Uterus (tissue), 4 donors: ENCODE data around the gene BTBD2. TPM values are rescaled to one million over a fixed set of nuclear protein-coding genes. Genes with fewer than 3 reads are reported as not detected.

Experiments used
- DNase-seq, 2 donors: peaks; one replicate each; pipeline ENCODE4 v3.0.0-alpha.2; 2019 to 2020
- H3K27ac ChIP-seq, 2 donors: fragments of 200-600 bp; sonication (generic); 1 replicate in 1 of 2; 2 replicates in 1 of 2; pipeline ENCODE4 v1.5.1; 2016 to 2018
- H3K27me3 ChIP-seq, 2 donors: fragments of 200-600 bp; sonication (generic); one replicate each; pipeline ENCODE4 v1.5.1; 2018 to 2019; ENCODE audit warnings: control low read depth in 1 of 2
- H3K36me3 ChIP-seq, 2 donors: fragments of 200-600 bp; sonication (generic); one replicate each; pipeline ENCODE4 v1.5.1; 2019; ENCODE audit warnings: control low read depth in 1 of 2
- H3K4me1 ChIP-seq, 2 donors: fragments of 200-600 bp; sonication (generic); one replicate each; pipeline ENCODE4 v1.5.1; 2018 to 2019; ENCODE audit warnings: control low read depth in 1 of 2
- H3K4me3 ChIP-seq, 2 donors: fragments of 200-600 bp; sonication (generic); 1 replicate in 1 of 2; 2 replicates in 1 of 2; pipeline ENCODE4 v1.5.1; 2018 to 2019; ENCODE audit warnings: mild to moderate bottlenecking in 1 of 2
- H3K9me3 ChIP-seq, 2 donors: fragments of 200-600 bp; sonication (generic); one replicate each; pipeline ENCODE4 v1.5.1; 2019; ENCODE audit warnings: control low read depth in 1 of 2
- CTCF ChIP-seq, 4 experiments: fragments of 200-600 bp in 2 of 4; fragments of 450-650 bp in 2 of 4; sonication (generic) in 2 of 4; IDR thresholded peaks; one replicate each; pipeline ENCODE4 v1.5.1; 2016 to 2019; ENCODE audit warnings: antibody characterized with exemption in 4 of 4, mild to moderate bottlenecking in 2 of 4, moderate library complexity in 1 of 4
- POLR2A ChIP-seq, 2 donors: fragments of 450-650 bp; IDR thresholded peaks; one replicate each; pipeline ENCODE4 v1.6.1; 2016; ENCODE audit warnings: antibody characterized with exemption in 2 of 2, mild to moderate bottlenecking in 1 of 2, moderate library complexity in 1 of 2
- intact Hi-C: fragments of 100-400 bp; cut with DNase I; formaldehyde crosslinking; loops from one replicate; pipeline ENCODE4 v1.15.1; 2023; ENCODE audit warnings: low total_unique reads
- total RNA-seq, 4 donors: library from RNA; depleted of rRNA in 3 of 4; stranded (reverse); fragments of >200 nt in 3 of 4; gene quantifications; one replicate each; pipeline versions ENCODE4 v1.1.0 to v1.2.4, GENCODE V29; 2014 to 2023
- donor health status: DM: yes; HTN: yes; CAD: no.

BTBD2 gene
- total RNA-seq, 4 donors from 2014 or later: 48.2 to 105 (median 61.8) TPM

GRCh38 chr19:1947651-1948209 lies 67.8 kb downstream of the BTBD2 start:
- Histone ChIP-seq H3K4me1 (peaks cover 0 to 4% of the 10 kb centered on the region in 2 donors), H3K27me3 (no peaks in the 10 kb centered on the region), H3K27ac (no peak overlapping the region), H3K4me3 (no peak overlapping the region), H3K9me3 (no peaks in the 10 kb centered on the region), H3K36me3 (no peaks in the 10 kb centered on the region)
- no peak for TF ChIP-seq POLR2A (IDR thresholded peaks at IDR 0.05)
- TF ChIP-seq CTCF (IDR thresholded peaks at IDR 0.05): no peak
- intact Hi-C loops: no loop called here
- no peak for DNase-seq

GRCh38 chr19:1945899-1946298 lies 69.6 kb downstream of the BTBD2 start:
- Histone ChIP-seq H3K27ac (no peak overlapping the region), H3K4me1 (peaks cover 0 to 10% of the 10 kb centered on the region in 2 donors), H3K27me3 (no peaks in the 10 kb centered on the region), H3K4me3 (no peak overlapping the region), H3K9me3 (no peaks in the 10 kb centered on the region), H3K36me3 (no peaks in the 10 kb centered on the region)
- DNase-seq: peak in 1 of 2 donors; percentile 50
- peak; percentile 22 to 56 (median 46) for TF ChIP-seq CTCF (IDR thresholded peaks at IDR 0.05)
- TF ChIP-seq POLR2A (IDR thresholded peaks at IDR 0.05): no peak
- intact Hi-C loops: no loop called here

- Histone ChIP-seq H3K4me1 (peaks cover 0 to 10% of the 10 kb centered on the region in 2 donors), H3K27me3 (no peaks in the 10 kb centered on the region), H3K36me3 (no peaks in the 10 kb centered on the region), H3K9me3 (no peaks in the 10 kb centered on the region), H3K4me3 (no peak overlapping the region), H3K27ac (no peak overlapping the region)
- TF ChIP-seq CTCF (IDR thresholded peaks at IDR 0.05): no peak
- no peak for TF ChIP-seq POLR2A (IDR thresholded peaks at IDR 0.05)
- intact Hi-C loops: no loop called here
- DNase-seq: no peak
These were observed 70.5 kb downstream of the BTBD2 start for GRCh38 chr19:1944916-1945561.

- Histone ChIP-seq H3K36me3 (no peaks in the 10 kb centered on the region), H3K27ac (no peak overlapping the region), H3K4me1 (peaks cover 3 to 14% of the 10 kb centered on the region in 2 donors), H3K4me3 (no peak overlapping the region), H3K27me3 (no peaks in the 10 kb centered on the region), H3K9me3 (no peaks in the 10 kb centered on the region)
- no peak for TF ChIP-seq CTCF (IDR thresholded peaks at IDR 0.05)
- TF ChIP-seq POLR2A (IDR thresholded peaks at IDR 0.05): no peak
- DNase-seq: no peak
- intact Hi-C loops: no loop called here
These were observed 71.2 kb downstream of the BTBD2 start for GRCh38 chr19:1944088-1944915.

- intact Hi-C loops: no loop called here
- Histone ChIP-seq H3K4me3 (no peak overlapping the region), H3K27ac (no peak overlapping the region), H3K4me1 (peaks cover 3 to 14% of the 10 kb centered on the region in 2 donors), H3K9me3 (no peaks in the 10 kb centered on the region), H3K27me3 (no peaks in the 10 kb centered on the region), H3K36me3 (no peaks in the 10 kb centered on the region)
- TF ChIP-seq CTCF (IDR thresholded peaks at IDR 0.05) (no peak), POLR2A (IDR thresholded peaks at IDR 0.05) (no peak)
- no peak for DNase-seq
These were observed 71.8 kb downstream of the BTBD2 start for GRCh38 chr19:1943661-1944087.
